Measurements from ENCODE around the gene GFER. TPM values are rescaled to one million over a fixed set of nuclear protein-coding genes. Genes with fewer than 3 reads are reported as not detected.

Gene GFER
- polyA plus RNA-seq, 4 donors = 20.1 to 31.6 (median 28.5) TPM

DNA sequence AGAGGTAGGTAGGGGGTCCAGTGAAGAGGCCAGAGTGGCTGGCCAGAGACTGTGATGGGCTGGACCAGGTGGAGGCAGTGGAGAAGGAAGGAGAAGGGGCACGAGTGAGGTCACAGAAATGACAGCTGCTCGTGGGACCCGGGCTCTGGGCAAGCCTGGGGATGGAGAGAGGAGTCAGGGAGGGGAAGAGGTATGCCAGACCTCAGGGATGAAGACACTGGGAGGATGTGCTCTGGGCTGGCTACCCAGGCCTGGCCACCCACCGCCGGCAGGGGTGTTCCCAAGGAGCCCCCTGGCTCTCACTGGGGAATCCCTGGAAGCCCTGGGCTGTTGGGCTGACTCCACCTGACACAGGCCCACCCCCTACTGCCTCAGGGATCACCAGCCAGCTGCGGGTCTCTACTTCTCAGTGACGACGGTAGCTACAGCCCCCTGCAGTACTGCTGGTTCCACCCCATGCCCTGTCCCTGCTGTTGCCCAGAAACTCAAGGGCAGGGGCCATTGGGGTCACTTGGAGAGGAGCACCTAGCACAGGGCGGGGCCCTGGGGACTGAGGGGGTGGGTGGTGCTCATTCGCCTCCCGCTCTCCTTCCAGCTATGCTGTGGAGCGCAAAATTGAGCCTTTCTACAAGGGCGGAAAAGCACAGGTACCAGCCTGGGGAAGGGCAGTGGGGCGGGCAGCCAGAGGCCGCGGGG lies 10.4 kb upstream of the GFER start:
- no peak for DNase-seq (ENCODE audit: low read depth in 4 of 4, low spot score in 2 of 4)

DNA sequence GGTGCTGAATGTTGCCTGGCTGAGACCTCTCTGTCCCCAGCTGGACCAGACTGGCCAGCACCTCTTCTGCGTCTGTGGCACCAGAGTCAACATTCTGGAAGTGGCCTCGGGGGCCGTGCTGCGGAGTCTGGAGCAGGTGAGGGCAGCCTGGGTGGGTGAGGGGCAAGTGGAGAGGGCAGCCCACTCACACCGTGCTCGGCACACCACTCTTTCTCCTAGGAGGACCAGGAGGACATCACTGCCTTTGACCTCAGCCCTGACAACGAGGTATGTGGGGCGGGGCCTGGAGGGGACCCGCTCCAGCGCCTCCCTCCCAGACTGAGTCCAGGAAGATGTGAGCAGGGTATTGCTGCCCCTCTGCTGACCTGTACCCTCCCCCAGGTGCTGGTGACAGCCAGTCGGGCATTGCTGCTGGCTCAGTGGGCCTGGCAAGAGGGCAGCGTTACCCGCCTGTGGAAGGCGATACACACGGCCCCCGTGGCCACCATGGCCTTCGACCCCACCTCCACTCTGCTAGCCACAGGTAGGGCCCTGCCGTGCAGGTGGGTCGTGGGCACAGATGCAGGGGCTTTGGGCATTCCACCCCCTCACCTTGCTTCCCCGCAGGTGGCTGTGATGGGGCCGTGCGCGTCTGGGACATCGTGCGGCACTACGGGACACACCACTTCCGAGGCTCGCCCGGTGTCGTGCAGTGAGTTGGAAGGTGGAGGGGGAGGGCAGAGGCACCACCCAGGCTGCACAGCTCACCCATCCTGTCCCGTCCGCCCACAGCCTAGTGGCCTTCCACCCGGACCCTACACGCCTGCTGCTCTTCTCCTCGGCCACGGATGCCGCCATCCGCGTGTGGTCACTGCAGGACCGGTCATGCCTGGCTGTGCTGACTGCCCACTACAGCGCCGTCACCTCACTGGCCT lies 9.6 kb upstream of the GFER start:
- no peak for DNase-seq (ENCODE audit: low read depth in 4 of 4, low spot score in 2 of 4)

DNA sequence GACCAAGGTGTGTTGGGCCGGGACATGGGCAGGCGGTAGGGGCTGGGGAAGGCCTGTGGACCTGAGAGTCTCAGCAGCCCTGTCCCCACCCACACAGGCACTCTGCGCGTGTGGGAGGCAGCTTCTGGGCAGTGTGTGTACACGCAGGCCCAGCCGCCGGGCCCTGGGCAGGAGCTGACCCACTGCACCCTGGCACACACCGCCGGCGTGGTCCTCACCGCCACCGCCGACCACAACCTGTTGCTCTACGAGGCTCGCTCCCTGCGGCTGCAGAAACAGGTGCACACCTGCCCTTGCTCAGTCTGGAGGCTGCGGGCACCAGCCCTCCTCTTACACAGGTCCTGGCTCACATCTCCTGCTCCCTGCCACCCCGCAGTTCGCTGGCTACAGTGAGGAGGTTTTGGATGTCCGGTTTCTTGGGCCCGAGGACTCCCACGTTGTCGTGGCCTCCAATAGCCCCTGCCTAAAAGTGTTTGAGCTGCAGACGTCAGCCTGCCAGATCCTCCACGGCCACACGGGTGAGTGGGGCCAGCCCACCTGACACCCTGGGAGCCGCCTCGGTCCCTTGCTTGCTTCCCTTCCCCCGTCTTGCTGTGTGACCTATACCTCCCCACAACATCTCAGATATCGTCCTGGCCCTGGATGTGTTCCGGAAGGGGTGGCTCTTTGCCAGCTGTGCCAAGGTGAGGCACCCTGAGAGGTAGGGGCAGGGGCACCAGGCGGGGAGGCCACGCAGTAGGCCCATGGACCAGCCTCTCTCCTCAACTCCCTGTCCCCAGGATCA lies 8.4 kb upstream of the GFER start:
- no peak for DNase-seq (ENCODE audit: low read depth in 4 of 4, low spot score in 2 of 4)

DNA sequence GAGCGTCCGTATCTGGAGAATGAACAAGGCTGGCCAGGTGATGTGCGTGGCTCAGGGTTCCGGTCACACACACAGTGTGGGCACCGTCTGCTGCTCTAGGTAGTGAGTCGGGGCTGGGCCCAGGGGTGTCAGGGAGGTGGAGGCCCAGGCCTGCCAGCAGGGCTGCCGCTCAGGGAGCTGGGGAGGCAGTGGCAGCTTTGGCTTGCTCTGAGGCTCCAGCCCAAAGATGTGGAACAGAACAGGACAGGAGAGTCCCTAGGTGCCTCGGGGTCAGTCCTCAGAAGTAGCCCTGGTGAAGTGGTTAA lies 7.8 kb upstream of the GFER start:
- DNase-seq (ENCODE audit: low read depth in 4 of 4, low spot score in 2 of 4) = no peak

DNA sequence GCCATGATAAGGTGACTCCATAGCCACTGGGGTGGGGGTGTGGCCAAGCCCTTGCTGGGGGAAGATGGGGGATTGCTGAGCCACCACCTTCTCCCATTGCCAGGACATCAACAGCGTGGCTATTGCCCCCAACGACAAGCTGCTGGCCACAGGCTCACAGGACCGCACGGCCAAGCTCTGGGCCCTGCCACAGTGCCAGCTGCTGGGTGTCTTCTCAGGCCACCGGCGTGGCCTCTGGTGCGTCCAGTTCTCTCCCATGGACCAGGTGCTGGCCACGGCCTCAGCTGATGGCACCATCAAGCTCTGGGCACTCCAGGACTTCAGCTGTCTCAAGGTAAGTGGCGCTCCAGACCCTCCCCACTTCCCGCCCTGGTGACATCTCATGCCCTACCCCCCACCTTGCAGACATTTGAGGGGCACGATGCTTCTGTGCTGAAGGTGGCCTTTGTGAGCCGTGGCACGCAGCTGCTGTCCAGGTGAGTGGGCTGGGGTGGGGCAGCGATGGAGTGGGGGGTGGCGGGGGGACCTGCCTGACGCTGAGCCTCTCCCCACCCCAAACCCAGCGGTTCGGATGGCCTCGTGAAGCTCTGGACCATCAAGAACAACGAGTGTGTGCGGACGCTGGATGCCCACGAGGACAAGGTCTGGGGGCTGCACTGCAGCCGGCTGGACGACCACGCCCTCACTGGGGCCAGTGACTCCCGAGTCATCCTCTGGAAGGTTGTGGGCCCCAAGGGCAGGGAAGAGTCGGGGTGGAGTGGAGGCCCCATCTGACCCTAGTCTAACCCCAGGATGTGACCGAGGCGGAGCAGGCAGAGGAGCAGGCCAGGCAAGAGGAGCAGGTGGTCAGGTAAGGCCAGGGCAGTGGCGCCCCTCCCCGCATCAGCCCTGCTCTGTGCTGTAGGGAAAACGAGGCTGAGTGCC lies 6.8 kb upstream of the GFER start:
- no peak for DNase-seq (ENCODE audit: low read depth in 4 of 4, low spot score in 2 of 4)

DNA sequence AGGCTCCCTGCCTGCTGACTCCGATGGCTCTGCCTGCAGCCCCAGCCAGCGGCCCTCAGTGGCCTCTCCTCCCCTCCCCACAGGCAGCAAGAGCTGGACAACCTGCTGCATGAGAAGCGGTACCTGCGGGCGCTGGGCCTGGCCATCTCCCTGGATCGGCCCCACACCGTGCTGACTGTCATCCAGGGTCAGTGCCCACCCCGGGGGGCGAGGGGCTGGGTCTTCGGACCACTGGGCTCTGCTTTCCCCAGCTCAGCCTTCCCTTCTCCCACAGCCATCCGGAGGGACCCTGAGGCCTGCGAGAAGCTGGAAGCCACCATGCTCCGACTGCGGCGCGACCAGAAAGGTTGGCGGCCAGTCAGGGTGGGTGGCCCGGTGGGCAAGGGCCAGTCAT lies 6.1 kb upstream of the GFER start:
- DNase-seq (ENCODE audit: low read depth in 4 of 4, low spot score in 2 of 4) = no peak

DNA sequence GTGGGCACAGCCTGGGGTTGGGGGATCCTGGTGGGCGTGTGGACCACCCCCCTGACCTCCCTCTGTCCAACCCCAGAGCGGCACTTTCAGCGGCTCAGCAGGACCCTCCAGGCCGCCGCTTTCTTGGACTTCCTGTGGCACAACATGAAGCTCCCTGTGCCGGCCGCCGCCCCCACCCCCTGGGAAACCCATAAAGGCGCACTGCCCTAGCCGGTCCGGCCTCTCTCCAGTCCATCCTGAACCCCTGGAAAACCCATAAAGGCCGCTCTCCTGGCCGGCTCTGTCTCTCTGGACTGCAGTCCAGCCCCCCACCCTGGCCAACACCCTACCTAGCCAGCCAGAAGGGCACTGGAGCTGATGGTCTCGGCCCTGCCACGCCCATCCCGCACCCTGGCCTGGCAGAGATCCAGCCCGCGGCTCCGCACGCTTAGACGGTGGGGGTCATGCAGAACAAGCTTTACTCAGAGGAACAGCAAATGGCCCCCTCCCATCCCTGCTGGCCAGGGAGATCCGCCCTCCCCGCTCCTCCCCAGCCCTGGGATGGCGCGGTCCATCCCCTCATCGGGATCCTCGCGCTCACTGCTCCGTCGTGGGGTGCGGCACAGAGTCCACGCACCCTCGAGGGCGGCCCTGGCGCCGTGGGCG lies 5.4 kb upstream of the GFER start:
- no peak for DNase-seq (ENCODE audit: low read depth in 4 of 4, low spot score in 2 of 4)

DNA sequence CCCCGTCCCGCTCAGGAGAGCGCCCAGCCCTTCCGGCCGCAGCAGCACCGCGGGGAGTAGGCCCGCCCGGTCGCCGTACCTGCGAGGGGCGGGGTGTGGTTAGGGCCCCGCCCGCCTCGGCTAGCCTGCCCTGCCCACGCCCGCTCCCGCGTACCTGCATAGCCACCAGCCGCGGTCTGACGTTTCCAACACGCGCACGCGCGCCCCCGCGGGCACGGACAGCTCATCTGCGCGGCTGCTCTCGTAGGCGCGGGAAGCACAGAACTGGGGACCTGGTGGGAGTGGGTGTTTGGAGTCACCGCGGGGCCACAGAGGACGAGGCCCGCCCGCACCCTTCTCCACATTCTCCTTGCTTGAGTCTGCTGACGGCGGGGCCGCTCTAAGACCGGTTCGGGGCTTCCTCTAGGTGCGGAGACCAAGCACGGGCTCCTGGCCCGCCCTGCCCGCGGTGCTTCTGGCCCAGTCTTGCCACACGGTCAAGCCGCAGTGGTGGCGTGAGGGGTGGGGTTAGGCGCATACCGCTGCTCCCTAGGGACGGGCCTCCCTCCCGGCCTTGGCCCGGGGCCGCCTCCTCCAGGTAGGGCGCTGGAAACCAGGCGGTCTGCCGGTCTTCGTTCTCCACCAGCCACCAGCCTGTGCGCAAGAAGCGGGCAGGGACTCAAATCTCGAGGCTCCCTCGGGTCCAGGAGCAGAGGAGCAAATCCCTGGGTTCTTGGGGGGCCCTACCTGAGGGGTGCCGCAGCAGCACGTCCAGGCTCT lies 4.5 kb upstream of the GFER start:
- DNase-seq (ENCODE audit: low read depth in 4 of 4, low spot score in 2 of 4) = no peak

DNA sequence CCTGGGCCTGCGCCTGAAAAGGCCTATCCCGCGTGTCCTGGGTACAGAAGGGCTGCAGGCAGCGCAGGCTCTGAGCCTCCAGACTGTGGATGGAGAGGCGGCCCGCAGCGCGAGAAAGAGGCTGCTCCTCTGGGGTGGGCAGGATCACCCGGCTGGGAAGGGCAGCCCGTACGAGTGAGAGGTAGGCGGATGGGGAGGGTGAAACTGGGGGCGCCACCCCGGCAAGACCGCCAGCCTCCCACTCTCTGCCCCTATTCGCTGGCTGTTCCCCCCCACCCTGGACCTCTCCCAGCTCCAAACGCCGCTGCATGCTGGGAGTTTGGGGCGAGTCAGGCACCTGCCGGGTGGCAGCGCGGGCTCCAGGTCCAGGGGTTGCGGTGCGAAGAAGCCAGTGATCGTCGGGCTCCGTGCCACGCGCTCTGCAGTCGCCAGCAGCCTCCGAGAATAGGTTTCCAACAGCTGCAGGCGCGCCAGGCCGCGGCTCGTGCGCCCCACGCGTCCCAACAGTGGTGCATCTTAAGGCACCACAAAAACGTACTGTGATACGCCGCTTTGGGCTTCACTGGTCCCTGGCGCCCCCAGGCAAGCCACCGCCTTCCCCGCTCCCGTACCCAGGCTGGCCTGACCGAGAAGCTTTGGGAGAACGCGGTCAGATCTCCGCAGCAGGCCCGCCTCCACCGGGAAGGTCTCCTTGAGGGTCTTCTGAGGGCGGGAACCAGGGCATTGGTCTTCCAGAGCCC lies 3.8 kb upstream of the GFER start:
- no peak for DNase-seq (ENCODE audit: low read depth in 4 of 4, low spot score in 2 of 4)

DNA sequence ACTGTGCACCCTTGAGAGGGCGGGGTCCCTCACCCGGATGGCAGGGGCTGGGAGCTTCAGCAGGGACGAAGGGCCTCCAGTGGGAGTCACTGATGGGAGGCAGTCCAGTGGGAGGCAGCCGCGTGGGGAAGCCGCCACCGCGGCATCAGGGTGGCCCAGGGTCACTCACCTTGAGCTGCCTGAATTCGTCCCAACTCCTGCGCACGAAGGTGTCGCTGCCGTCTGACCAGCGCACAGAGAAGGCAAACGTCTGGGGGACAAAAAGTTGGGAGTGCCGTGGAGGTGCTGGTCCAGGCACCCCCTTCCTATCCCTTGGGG lies 3.3 kb upstream of the GFER start:
- DNase-seq (ENCODE audit: low read depth in 4 of 4, low spot score in 2 of 4) = no peak

DNA sequence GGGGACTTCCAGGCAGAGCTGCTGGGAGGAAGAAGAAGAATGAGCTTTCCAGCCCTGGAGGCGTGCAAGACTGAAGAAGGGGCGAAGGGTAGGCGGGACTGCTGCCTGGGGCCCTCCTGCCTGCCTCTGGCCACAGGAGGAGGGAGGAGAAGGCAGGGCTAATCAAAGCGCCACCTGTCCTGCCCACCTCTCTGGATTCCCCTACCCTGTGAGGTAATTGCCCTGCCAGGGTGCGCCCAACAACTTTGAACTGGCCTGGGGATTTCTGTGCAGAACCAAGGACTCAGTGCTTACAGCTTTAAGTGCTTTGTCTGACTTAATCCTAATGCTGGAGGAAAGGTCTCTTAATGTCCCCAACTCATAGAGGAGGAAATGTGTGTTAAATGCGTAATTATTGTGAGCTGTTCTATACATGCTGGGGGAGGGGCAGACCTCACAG lies 2.6 kb upstream of the GFER start, which contains the start of gene NOXO1:
TSS of gene NOXO1 (minus strand) at position 72 of the 439 bp plus-strand sequence. CDS start 290 bp downstream, outside the sequence.
- no peak for DNase-seq (ENCODE audit: low read depth in 4 of 4, low spot score in 2 of 4)

DNA sequence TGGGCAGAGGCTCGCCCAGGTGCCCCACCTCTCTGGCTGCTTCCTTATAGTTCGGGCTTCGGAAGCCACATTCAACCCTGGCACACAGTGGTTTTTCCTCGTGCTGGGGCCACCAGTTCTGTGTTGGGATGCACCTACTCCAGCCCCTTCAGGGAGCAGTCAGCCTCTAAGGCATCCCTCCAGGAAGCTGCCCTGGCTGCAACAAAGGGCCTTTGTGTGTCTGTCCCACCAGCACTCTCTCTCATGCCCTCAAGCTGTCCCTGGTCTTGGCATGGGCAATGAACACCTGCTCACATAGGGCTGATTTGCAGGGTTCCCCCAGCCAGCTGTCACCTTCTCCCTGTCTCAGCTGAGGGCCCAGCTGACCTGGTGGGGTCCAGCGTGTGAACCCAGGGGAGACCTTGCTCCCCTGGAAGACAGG lies 2.0 kb upstream of the GFER start:
- DNase-seq (ENCODE audit: low read depth in 4 of 4, low spot score in 2 of 4) = no peak

DNA sequence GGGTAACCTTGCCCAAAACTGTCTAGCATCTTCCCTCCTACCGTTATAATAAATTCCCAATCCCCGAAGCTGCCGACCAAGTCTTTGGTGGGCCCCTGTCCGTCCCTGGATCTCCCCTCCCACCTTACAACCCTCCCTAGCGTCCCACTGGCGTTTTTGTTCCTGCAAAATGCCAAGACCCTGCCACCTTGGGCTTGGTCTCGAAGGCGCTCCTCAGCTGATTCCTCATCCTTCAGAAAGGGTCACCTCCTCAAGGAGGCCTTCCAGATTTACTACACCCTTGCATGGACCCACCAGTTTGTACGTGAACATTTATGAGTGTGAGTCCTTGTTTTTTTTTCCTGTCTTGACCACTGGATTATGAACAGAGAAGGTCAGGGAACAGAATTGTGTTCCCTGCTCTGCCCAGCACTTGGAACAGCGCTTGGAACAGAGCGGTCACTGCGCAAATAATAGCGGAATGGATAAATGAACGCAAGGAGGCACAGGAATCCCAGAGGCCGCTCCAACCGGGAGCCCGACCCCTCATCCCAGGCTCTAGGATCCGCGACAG lies 926 bp upstream of the GFER start:
- no peak for DNase-seq (ENCODE audit: low read depth in 4 of 4, low spot score in 2 of 4)

DNA sequence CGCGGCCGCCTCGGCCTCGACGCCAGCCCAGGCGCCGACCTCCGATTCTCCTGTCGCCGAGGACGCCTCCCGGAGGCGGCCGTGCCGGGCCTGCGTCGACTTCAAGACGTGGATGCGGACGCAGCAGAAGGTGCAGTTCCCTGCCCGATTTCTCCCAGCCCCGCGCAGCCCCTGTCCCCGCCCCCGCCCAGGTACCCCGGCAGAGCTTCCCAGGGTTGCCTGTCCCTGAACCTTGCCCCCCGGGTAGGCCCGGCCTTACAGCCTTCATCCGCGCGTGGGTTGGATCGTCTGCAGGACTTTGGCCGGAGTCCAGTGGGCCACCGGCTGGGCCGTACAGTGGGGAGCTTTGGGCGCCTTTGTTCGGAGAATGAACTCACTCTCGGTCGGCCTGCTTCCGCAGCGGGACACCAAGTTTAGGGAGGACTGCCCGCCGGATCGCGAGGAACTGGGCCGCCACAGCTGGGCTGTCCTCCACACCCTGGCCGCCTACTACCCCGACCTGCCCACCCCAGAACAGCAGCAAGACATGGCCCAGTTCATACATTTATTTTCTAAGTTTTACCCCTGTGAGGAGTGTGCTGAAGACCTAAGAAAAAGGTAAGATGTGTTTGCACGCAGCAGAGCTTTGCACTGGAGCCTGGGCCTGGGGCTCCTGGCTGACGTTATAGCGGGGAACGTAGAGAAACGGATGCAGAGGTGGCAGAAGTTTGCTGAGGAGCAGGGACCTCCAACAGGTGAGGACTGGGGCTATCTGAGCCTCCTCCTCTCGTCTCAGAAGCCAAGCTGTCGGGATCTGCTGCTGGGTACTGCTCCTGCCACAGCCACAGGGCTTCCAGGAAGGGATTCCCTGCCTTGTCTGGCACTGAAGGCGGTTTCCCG lies 593 bp downstream of the GFER start:
- DNase-seq (ENCODE audit: low read depth in 4 of 4, low spot score in 2 of 4) = no peak

DNA sequence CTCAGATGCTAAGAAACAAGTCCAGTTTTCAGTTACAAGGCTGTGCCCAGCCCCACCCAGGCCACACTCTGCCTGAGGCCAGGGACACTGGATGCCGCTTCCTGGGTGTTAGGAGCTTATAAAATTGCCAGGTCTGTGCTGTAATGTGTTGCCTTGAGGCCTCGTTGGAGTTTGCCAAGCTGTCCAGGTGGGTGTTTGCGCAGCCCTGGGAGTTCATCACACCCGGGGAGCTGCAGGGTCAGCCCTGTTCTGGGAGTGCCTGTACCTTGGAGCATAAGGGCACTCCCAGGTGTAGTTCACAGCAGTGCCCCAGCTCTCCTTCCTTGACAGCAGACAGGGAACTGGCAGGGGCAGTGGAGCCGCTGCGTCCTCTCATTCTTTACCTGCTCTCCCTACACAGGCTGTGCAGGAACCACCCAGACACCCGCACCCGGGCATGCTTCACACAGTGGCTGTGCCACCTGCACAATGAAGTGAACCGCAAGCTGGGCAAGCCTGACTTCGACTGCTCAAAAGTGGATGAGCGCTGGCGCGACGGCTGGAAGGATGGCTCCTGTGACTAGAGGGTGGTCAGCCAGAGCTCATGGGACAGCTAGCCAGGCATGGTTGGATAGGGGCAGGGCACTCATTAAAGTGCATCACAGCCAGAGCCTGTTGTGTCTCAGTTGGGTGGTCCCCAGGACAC lies 1.6 kb downstream of the GFER start:
- no peak for DNase-seq (ENCODE audit: low read depth in 4 of 4, low spot score in 2 of 4)

DNA sequence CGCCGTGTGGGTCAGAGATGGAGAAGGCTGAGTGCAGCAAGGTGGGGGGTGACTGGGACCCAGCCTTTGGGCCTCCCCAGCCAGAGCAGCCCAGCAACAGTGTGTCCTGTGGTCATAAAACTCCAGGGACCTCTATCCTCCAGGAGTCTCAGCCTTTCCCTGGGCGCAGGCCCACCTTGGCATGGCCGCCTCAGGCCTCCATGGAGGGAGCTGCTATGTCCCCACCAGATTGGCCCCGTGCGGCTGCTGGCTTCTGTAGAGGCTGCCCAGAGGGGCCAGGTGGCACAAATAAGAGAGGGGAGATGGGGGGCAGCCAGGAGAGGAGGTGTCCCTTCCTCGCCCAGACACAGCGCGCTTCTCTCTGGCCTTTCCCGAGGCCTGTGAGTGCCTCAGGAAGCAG lies 3.2 kb downstream of the GFER start:
- DNase-seq (ENCODE audit: low read depth in 4 of 4, low spot score in 2 of 4) = no peak
